Omental fat pad (tissue), 4 donors: ENCODE results near the gene NTN4. TPM values are rescaled to one million over a fixed set of nuclear protein-coding genes. Genes with fewer than 3 reads are reported as not detected.

Source experiments
- ATAC-seq: fragments of 150-250 bp; one replicate; pipeline ENCODE4 v1.9.1; 2016; ENCODE audit warnings: mild to moderate bottlenecking, moderate library complexity; ENCODE audit not compliant: low FRiP score
- DNase-seq: peaks from one replicate; pipeline ENCODE4 v3.0.0-alpha.2; 2019; ENCODE audit warnings: low spot score
- CTCF ChIP-seq, 3 donors: fragments of 450-650 bp; IDR thresholded peaks; one replicate each; pipeline ENCODE4 v1.5.1; 2016 to 2017; ENCODE audit warnings: antibody characterized with exemption in 3 of 3, mild to moderate bottlenecking in 3 of 3, moderate library complexity in 2 of 3
- total RNA-seq, 4 donors: library from RNA; depleted of rRNA; stranded (reverse); fragments of >200 nt; gene quantifications; one replicate each; pipeline ENCODE4 v1.1.0, GENCODE V29; 2016

The NTN4 gene
- total RNA-seq, 4 donors from 2014 or later = 12.2 to 55.2 (median 15.0) TPM

GRCh38 chr12:95796225-95796981 lies 5.8 kb upstream of the NTN4 start:
- DNase-seq = no peak
- peak; percentile 31 for ATAC-seq
- TF ChIP-seq CTCF (IDR thresholded peaks at IDR 0.05) = no peak

- no peak for DNase-seq
- peak; percentile 50 for ATAC-seq
- no peak for TF ChIP-seq CTCF (IDR thresholded peaks at IDR 0.05)
Measured at GRCh38 chr12:95790917-95791849, 619 bp upstream of the NTN4 start.

- ATAC-seq (no peak), DNase-seq (no peak)
- no peak for TF ChIP-seq CTCF (IDR thresholded peaks at IDR 0.05)
Measured at GRCh38 chr12:95789126-95790032, 1.2 kb downstream of the NTN4 start.

GRCh38 chr12:95788637-95789036 lies 1.9 kb downstream of the NTN4 start:
- no peak for TF ChIP-seq CTCF (IDR thresholded peaks at IDR 0.05)
- no peak for DNase-seq
- no peak for ATAC-seq

GRCh38 chr12:95787274-95787818 lies 3.2 kb downstream of the NTN4 start:
- no peak for DNase-seq
- ATAC-seq = no peak
- no peak for TF ChIP-seq CTCF (IDR thresholded peaks at IDR 0.05)

- DNase-seq = no peak
- no peak for TF ChIP-seq CTCF (IDR thresholded peaks at IDR 0.05)
- no peak for ATAC-seq
Measured at GRCh38 chr12:95784915-95785314, 5.6 kb downstream of the NTN4 start.
